GM18507 (cell line): ENCODE data around the gene BCAS3.
"Not testable (repeated sequence)": the region's sequence is repeated elsewhere in the genome, so short reads cannot be mapped to it uniquely, and the experiment has no call there.

ENCODE experiments used
- DNase-seq: peaks from one replicate; pipeline ENCODE4 v3.0.0; 2011; ENCODE audit warnings: low read depth; ENCODE audit not compliant: insufficient read length; ENCODE audit errors: extremely low spot score
- FAIRE-seq: peaks from 2 replicates; lab custom pipeline; 2011; peaks lifted over from hg19 to GRCh38; lab: Jason Lieb, UNC

Gene BCAS3

GRCh38 chr17:60904582-60904981 lies 226.9 kb downstream of the BCAS3 start:
- DNase-seq (no peak), FAIRE-seq (no peak)

- DNase-seq: no peak
- FAIRE-seq: no peak
Observed at GRCh38 chr17:60905709-60906108, 228.1 kb downstream of the BCAS3 start.

- DNase-seq (no peak), FAIRE-seq (no peak)
Observed at GRCh38 chr17:60908324-60908723, 230.7 kb downstream of the BCAS3 start.

DNA sequence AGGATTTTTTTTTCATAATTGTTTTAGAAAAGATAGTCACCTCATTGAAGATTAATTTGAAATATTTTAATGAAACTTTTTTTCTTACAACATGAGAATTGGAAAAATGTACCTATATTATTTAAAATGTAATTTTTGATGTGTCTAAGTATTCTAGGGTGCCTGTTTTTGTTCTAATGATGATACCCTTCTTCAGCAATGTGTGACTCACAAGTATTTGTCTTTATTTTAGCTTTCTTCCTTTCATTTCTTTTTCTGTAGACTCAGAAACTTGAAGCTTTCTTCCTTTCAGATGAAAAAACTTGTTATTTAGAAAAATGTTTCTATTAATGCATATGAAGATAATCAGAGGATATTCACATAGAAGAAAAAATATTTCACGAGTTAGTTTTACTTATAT lies 231.8 kb downstream of the BCAS3 start:
- FAIRE-seq (no peak), DNase-seq (no peak)

- DNase-seq: no peak
- FAIRE-seq: no peak
Observed at GRCh38 chr17:60910415-60910814, 232.8 kb downstream of the BCAS3 start.

- DNase-seq: no peak
- FAIRE-seq: no peak
Observed at GRCh38 chr17:60914078-60914477, 236.4 kb downstream of the BCAS3 start.

DNA sequence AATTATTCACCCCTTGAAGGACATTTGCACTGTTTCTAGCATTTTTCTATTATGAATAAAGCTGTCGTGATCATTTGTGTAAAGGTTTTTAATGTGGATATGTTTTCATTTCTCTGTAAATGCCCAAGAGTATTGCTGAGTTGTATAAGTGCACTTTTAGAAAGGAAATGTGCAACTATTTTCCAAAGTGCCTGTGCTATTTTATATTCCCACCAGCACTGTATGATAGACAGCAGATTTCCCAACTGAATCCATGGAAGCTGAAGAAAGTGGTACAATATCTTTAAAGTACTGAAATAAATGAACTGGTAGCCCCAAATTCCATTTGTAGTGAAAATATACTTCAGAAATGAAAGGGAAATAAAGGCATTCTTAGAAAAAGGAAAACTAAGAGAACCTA lies 238.4 kb downstream of the BCAS3 start:
- FAIRE-seq (no peak), DNase-seq (no peak)

- no peak for FAIRE-seq
- DNase-seq: no peak
Observed at GRCh38 chr17:60920107-60920506, 242.5 kb downstream of the BCAS3 start.

- no peak for DNase-seq
- no peak for FAIRE-seq
Observed at GRCh38 chr17:60923000-60923399, 245.3 kb downstream of the BCAS3 start.

DNA sequence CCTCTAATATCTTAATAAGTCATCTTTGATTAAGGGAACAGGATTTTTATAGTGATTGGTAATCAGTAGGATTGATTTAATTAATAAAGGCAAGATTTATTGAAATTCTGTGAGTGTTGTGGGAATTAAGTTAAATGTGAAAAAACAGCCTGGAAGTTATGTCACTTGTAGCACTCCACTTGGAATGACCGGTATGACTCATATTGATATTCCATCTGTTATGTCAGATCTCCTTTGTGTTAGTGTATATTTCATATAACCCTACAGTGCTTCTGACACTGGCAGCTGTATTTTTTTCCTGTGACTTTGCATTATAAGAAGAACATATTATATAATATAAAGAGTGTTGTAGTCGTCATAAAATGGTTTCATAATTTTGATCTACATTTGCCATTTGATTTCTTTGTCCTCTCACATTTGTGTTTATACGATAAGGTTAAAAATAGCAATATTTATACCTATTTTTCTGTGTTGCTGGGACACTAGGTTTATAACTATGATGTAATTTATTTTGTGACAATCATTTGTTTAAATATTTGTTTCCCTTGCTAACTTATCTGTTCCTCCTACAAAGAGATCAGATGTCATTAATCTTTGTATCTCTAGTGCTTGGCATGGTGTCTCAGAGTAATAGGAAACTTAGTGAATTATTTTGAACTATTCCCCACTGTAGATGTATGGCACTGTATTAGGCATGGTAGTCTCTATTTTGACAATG lies 249.0 kb downstream of the BCAS3 start:
- DNase-seq (no peak), FAIRE-seq (no peak)

DNA sequence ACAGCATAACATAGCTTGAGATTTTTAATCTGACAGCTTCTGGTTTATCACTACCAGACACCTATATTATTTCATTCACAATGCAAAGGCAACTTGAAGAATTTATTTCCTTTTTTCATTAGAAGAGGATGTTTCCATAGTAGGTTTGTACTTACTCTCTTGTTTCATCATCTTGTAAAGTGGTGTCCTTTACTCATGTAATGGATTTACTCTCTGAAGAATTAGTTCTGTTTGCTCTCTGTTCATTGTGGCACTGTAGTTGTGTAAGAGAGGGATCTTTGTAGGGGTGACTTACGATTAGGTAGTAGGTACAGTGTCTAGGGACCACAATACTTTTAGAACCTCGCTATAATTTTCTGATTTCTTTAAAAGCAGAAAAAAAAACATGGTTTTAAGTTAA lies 256.1 kb downstream of the BCAS3 start:
- DNase-seq: no peak
- no peak for FAIRE-seq

DNA sequence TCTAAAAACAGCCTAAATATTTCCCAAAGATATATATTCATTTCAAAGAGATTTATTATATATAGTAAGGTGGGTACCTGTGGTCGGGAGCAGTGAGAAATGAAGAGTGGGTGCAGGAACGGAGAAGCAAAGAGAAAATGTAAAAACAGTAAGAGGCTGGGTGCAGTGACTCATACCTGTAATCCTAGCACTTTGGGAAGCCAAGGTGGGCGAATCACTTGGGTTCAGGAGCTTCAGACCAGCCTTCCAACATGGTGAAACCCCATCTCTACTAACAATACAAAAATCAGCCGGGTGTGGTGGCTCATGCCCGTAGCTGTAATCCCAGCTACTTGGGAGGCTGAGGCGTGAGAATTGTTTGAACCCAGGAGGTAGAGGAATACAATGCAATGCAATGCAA lies 257.1 kb downstream of the BCAS3 start:
- FAIRE-seq: no peak
- no peak for DNase-seq

DNA sequence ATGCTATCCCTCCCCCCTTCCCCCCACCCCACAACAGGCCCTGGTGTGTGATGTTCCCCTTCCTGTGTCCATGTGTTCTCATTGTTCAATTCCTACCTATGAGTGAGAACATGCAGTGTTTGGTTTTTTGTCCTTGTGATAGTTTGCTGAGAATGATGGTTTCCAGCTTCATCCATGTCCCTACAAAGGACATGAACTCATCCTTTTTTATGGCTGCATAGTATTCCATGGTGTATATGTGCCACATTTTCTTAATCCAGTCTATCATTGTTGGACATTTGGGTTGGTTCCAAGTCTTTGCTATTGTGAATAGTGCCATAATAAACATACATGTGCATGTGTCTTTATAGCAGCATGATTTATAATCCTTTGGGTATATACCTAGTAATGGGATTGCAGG lies 258.3 kb downstream of the BCAS3 start:
- not testable (repeated sequence) for DNase-seq, FAIRE-seq

DNA sequence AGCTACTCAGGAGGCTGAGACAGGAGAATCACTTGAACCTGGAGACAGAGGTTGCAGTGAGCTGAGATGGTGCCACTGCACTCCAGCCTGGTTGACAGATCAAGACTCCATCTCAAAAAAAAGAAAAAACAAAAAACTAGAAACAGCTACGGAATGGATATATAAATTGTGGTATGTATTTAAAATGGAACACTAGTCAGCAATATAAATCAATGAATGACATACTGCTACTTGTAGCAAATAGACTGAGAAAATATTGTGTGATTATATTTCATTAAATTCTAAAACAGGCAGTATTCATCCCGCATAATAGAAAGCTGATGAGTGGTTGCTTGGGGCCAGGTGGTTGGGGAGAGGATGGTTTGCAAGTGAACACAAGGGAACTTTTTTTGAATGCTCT lies 261.7 kb downstream of the BCAS3 start:
- no peak for FAIRE-seq
- no peak for DNase-seq

DNA sequence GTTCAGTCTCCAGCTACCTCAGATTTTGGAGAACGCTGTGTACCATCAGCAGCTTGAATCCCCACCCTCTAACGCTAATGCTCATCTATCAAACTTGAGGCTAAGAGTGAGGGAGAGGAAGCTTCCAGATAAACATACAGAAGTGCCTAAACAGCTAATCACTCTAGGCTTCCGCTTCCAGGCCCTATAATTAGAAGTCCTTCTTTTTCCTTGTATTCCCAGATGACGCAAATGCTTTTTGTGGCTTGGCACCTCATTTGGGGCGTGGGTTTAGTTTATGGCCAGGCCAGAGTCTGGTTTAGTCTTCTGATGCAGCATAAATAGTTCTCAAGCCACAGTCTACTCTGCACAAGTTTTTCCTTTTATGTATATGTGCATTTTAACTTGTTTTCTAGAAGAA lies 263.4 kb downstream of the BCAS3 start:
- FAIRE-seq: no peak
- DNase-seq: no peak

GRCh38 chr17:60941571-60941970 lies 263.9 kb downstream of the BCAS3 start:
- DNase-seq (no peak), FAIRE-seq (no peak)

- no peak for DNase-seq
- FAIRE-seq: no peak
Observed at GRCh38 chr17:60944751-60945150, 267.1 kb downstream of the BCAS3 start.

DNA sequence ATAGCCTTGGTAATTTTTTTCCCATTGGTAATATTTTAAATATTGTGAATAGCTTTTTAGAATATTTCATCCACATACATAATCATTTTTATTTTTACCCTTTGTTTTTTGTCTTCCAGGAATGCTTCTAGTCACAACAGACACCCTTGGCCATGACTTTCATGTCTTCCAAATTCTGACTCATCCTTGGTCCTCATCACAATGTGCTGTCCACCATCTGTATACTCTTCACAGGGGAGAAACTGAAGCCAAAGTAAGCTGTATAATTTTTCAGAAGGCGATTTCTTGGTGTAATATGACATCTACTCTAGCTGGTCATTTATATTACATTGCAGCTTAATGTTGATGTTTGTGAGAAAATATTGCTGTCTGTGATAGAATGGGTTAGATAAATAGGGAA lies 269.4 kb downstream of the BCAS3 start:
- FAIRE-seq (no peak), DNase-seq (no peak)

- DNase-seq (no peak), FAIRE-seq (no peak)
Observed at GRCh38 chr17:60947543-60947942, 269.9 kb downstream of the BCAS3 start.

- FAIRE-seq: no peak
- DNase-seq: no peak
Observed at GRCh38 chr17:60952747-60953146, 275.1 kb downstream of the BCAS3 start.

DNA sequence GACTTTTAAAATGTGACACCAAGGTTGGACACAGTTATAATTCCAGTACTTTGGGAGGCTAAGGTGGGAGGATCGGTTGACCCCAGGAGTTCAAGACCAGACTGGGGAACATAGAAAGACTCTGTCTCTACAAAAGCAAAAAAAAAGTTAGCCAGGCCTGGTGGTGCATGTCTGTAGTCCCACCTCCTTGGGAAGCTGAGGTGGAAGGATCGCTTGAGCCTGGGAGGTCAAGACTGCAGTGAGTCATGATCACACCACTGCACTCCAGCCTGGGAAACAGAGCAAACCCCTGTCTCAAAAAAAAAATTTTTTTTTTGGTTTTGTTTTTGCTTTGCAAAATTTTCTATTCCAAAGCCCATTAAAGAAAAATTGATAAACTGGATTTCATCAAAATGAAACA lies 281.4 kb downstream of the BCAS3 start:
- FAIRE-seq (no peak), DNase-seq (no peak)

GRCh38 chr17:60959696-60960095 lies 282.0 kb downstream of the BCAS3 start:
- FAIRE-seq: no peak

More at GRCh38 chr17:60959696-60960095, 282.0 kb downstream of the BCAS3 start:
- no peak for DNase-seq
